DND-41 (cell line): ENCODE measurements around the gene TGFBRAP1.

Experiments used
- ATAC-seq: fragments of 200-7000 bp; cut with Tn5 transposase; 3 replicates; pipeline ENCODE4 v1.9.1; 2021; ENCODE audit warnings: low read depth; ENCODE audit not compliant: insufficient read depth
- DNase-seq: peaks from one replicate; pipeline ENCODE4 v3.0.0-alpha.2; 2020
- H2AFZ ChIP-seq: 2 replicates; pipeline ENCODE4 v1.6.0; 2012; ENCODE audit warnings: low read depth, low read length
- H3K27ac ChIP-seq: 2 replicates; pipeline ENCODE4 v1.5.1; 2012; ENCODE audit warnings: low read length, inconsistent platforms
- H3K27me3 ChIP-seq: fragments of 200-600 bp; sonication (generic); 2 replicates; pipeline ENCODE4 v1.6.0; 2012; ENCODE audit warnings: low read length, mild to moderate bottlenecking, inconsistent platforms; ENCODE audit not compliant: insufficient read depth, poor library complexity
- H3K36me3 ChIP-seq: 2 replicates; pipeline ENCODE4 v1.5.1; 2012; ENCODE audit warnings: low read length, inconsistent platforms; ENCODE audit not compliant: insufficient read depth
- H3K4me1 ChIP-seq: 2 replicates; pipeline ENCODE4 v1.5.1; 2012; ENCODE audit warnings: mild to moderate bottlenecking, low read length; ENCODE audit not compliant: insufficient read depth
- H3K4me2 ChIP-seq: 2 replicates; pipeline ENCODE4 v1.6.0; 2012; ENCODE audit warnings: mild to moderate bottlenecking, moderate library complexity, low read length, inconsistent platforms; ENCODE audit not compliant: insufficient read depth
- H3K4me3 ChIP-seq, 2 experiments: fragments of 200-600 bp in 1 of 2; shearing (Covaris generic) in 1 of 2; 2 replicates each; pipeline ENCODE4 v1.5.1; 2012 to 2016; ENCODE audit warnings: inconsistent platforms in 2 of 2, low read length in 2 of 2, mild to moderate bottlenecking in 2 of 2, low read depth in 1 of 2, moderate library complexity in 1 of 2
- H3K79me2 ChIP-seq: 2 replicates; pipeline ENCODE4 v1.6.0; 2012; ENCODE audit warnings: low read length, inconsistent platforms; ENCODE audit not compliant: insufficient read depth
- H3K9ac ChIP-seq: 2 replicates; pipeline ENCODE4 v1.6.0; 2012; ENCODE audit warnings: low read depth, mild to moderate bottlenecking, inconsistent platforms, low read length, moderate library complexity
- H3K9me3 ChIP-seq: 2 replicates; pipeline ENCODE4 v1.5.1; 2012; ENCODE audit warnings: low read length, moderate library complexity, mild to moderate bottlenecking, inconsistent platforms; ENCODE audit not compliant: insufficient read depth, severe bottlenecking
- H4K20me1 ChIP-seq: 2 replicates; pipeline ENCODE4 v1.6.0; 2012; ENCODE audit warnings: low read length; ENCODE audit not compliant: insufficient read depth
- CTCF ChIP-seq: IDR thresholded peaks from 2 replicates; pipeline ENCODE4 v1.5.1; 2012; ENCODE audit warnings: borderline replicate concordance, low read length, moderate library complexity, mild to moderate bottlenecking; ENCODE audit not compliant: poor library complexity, severe bottlenecking; ENCODE audit errors: extremely low read depth
- EZH2 ChIP-seq: IDR thresholded peaks from 3 replicates; pipeline ENCODE4 v1.6.1; 2012; ENCODE audit warnings: borderline replicate concordance, low read depth, mild to moderate bottlenecking, moderate library complexity, low read length, inconsistent platforms; ENCODE audit not compliant: severe bottlenecking

The TGFBRAP1 gene

GRCh38 chr2:105324732-105325131 lies 4.8 kb downstream of the TGFBRAP1 start:
- DNase-seq (no peak), ATAC-seq (no peak)
- no peak overlapping the region for H3K27ac ChIP-seq
- H3K4me1 ChIP-seq, result peaks cover 13% of the 10 kb centered on the region
- H3K9me3 ChIP-seq, result no peaks in the 10 kb centered on the region
- H4K20me1 ChIP-seq, result peaks cover 29% of the 10 kb centered on the region
- H2AFZ ChIP-seq, result no peak overlapping the region
- no peak for TF ChIP-seq EZH2
- TF ChIP-seq CTCF, result no peak
- no peaks in the 10 kb centered on the region for H3K27me3 ChIP-seq
- H3K36me3 ChIP-seq, result peaks cover 6% of the 10 kb centered on the region
- H3K4me3 ChIP-seq, result no peak overlapping the region
- H3K79me2 ChIP-seq, result peaks cover 94% of the 10 kb centered on the region
- no peak overlapping the region for H3K9ac ChIP-seq
- H3K4me2 ChIP-seq, result no peak overlapping the region

GRCh38 chr2:105324101-105324500 lies 5.4 kb downstream of the TGFBRAP1 start:
- Histone ChIP-seq H3K36me3 (peaks cover 6% of the 10 kb centered on the region), H3K4me1 (peaks cover 12% of the 10 kb centered on the region), H3K4me2 (no peak overlapping the region), H2AFZ (no peak overlapping the region), H3K27ac (no peak overlapping the region), H3K27me3 (no peaks in the 10 kb centered on the region), H3K9me3 (no peaks in the 10 kb centered on the region), H4K20me1 (peaks cover 29% of the 10 kb centered on the region), H3K4me3 (no peak overlapping the region), H3K79me2 (peaks cover 91% of the 10 kb centered on the region), H3K9ac (no peak overlapping the region)
- no peak for TF ChIP-seq EZH2
- no peak for TF ChIP-seq CTCF
- ATAC-seq (no peak), DNase-seq (no peak)

- TF ChIP-seq EZH2, result no peak
- no peak for TF ChIP-seq CTCF
- H3K4me3 ChIP-seq, result no peak overlapping the region
- DNase-seq (no peak), ATAC-seq (no peak)
- H3K9me3 ChIP-seq, result no peaks in the 10 kb centered on the region
- no peak overlapping the region for H3K9ac ChIP-seq
- no peak overlapping the region for H3K4me2 ChIP-seq
- H4K20me1 ChIP-seq, result peaks cover 34% of the 10 kb centered on the region
- peaks cover 2% of the 10 kb centered on the region for H3K4me1 ChIP-seq
- H2AFZ ChIP-seq, result no peak overlapping the region
- no peak overlapping the region; the same call in 1 of the 2 replicates for H3K27ac ChIP-seq
- H3K36me3 ChIP-seq, result peaks cover 6% of the 10 kb centered on the region
- peaks cover 88% of the 10 kb centered on the region for H3K79me2 ChIP-seq
- H3K27me3 ChIP-seq, result no peaks in the 10 kb centered on the region
Measured at GRCh38 chr2:105323111-105323510, 6.4 kb downstream of the TGFBRAP1 start.

GRCh38 chr2:105321875-105322646 lies 7.5 kb downstream of the TGFBRAP1 start:
- H2AFZ ChIP-seq, result no peak overlapping the region
- H4K20me1 ChIP-seq, result peaks cover 40% of the 10 kb centered on the region
- TF ChIP-seq EZH2 (no peak), CTCF (no peak)
- no peak for DNase-seq
- H3K4me1 ChIP-seq, result no peaks in the 10 kb centered on the region
- peaks cover 6% of the 10 kb centered on the region for H3K36me3 ChIP-seq
- H3K79me2 ChIP-seq, result peaks cover 87% of the 10 kb centered on the region
- no peaks in the 10 kb centered on the region for H3K27me3 ChIP-seq
- no peak overlapping the region for H3K4me2 ChIP-seq
- no peak overlapping the region for H3K4me3 ChIP-seq
- H3K9ac ChIP-seq, result no peak overlapping the region
- no peak for ATAC-seq
- no peaks in the 10 kb centered on the region for H3K9me3 ChIP-seq
- no peak overlapping the region for H3K27ac ChIP-seq
